SKM-1 treated with dmso at 0.1 percent for 144 hours (cell line): Measurements from ENCODE around the gene PSPH.
"Not testable (repeated sequence)": the region's sequence is repeated elsewhere in the genome, so short reads cannot be mapped to it uniquely, and the experiment has no call there.

ENCODE experiments used
- DNase-seq: peaks from one replicate; lab custom pipeline; 2025; ENCODE audit not compliant: unreplicated experiment; lab: John Stamatoyannopoulos, UW

Gene PSPH

DNA sequence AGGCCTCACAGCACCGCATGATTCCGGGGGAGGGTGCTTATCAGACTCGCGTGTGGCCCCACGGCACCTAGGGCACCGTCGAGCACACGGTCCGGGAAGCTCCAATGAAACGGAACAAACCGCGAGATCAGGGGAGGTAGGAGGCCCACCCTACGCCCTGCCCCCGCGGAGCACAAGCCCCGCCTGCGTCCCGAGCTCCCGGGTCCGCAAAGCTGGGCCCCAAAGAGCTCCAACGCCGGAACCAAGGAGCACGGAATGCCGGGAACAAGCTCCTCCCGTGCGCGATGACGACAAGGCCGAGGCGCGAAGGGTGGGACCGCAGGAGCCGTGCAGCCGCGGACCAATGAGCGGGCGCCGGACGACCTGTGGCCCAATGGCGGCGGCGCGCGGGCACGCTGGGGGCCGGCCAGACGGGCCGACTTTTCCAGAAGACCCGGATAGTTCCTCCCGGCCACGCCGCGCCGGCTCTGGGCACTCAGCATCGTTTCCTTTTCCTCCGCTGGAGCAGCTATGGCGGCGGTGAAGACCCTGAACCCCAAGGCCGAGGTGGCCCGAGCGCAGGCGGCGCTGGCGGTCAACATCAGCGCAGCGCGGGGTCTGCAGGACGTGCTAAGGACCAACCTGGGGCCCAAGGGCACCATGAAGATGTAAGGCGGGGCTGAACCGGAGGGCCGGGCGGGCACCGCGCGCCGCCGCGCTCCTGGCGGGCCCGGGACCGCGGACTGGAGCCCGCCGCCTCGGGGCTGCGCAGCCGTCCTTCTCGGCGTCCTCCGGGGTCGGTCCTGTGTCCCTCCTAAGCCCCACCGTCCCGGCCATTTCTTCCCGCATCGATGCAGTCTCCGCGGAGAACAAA is at the start of gene PSPH, which contains the start of gene CCT6A:
Gene PSPH (minus strand): TSS at position 106 of the 853 bp plus-strand sequence. CDS start 30,232 bp downstream, outside the sequence.
Gene CCT6A (plus strand): TSS at position 427 of the 853 bp plus-strand sequence. CDS start 84 bp downstream, at position 511.
- DNase-seq, result peak; percentile 93

DNA sequence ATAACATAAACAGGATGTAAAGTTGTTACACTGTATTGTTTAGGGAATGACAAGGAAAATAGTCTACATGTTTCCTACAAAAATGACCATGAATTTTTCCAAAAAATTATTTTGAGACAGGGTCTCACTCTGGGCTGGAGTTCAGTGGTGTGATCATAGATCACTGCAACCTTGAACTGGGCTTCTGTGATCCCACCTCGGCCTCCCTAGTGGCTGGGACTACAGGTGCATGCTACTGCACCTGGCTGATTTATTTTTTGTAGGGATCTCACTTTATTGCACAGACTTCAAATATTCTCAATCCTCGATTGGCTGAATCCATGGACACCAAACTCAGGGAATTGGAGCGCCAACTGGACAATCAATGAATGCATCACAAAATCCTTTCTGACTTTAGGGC is 48.4 kb upstream of the PSPH start:
- DNase-seq, result no peak

DNA sequence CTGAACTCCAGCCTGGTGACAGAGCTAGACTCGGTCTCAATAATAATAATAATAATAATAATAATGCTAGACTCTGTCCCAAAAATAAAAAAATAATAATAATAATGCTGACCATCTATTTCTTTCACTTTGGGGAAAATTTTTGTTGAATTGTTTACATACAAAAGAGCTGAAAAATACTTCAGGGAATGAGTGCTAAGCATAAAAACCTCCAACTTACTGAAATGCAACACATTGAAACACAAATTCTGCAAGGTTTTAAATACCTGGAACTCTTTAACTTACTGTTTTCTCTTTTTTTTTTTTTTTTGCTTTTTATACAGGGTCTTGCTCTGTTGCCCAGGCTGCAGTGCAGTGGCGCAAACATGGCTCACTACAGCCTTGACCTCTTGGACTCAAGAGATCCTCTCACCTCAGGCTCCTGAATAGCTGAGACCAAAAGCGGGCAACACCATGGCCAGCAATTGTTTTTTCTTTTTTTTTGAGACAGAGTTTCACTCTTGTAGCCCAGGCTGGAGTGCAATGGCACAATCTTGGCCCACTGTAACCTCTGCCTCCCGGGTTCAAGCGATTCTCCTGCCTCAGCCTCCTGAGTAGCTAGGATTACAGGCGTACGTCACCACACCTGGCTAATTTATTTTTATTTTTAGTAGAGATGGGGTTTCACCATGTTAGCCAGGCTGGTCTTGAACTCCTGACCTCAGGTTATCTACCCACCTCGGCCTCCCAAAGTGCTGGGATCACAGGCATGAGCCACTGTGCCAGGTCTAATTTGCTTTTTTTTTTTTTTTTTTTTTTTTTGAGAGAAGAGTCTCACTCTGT is 47.2 kb upstream of the PSPH start:
- not testable (repeated sequence) for DNase-seq

DNA sequence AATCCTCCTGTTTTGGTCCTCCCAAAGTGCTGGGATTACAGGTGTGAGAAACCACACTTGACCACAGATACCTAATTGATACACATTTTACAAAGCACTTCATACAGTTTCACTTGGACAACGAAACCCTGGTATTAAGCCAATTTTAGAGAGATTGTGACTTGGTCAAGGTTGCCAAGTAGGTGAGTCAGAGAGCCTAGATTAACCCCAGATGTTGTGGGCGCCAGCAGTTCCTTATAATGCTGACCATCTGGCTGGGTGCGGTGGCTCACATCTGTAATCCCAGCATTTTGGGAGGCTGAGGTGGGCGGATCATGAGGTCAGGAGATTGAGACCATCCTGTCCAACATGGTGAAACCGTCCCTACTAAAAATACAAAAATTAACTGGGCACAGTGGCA is 46.5 kb upstream of the PSPH start:
- no peak for DNase-seq

DNA sequence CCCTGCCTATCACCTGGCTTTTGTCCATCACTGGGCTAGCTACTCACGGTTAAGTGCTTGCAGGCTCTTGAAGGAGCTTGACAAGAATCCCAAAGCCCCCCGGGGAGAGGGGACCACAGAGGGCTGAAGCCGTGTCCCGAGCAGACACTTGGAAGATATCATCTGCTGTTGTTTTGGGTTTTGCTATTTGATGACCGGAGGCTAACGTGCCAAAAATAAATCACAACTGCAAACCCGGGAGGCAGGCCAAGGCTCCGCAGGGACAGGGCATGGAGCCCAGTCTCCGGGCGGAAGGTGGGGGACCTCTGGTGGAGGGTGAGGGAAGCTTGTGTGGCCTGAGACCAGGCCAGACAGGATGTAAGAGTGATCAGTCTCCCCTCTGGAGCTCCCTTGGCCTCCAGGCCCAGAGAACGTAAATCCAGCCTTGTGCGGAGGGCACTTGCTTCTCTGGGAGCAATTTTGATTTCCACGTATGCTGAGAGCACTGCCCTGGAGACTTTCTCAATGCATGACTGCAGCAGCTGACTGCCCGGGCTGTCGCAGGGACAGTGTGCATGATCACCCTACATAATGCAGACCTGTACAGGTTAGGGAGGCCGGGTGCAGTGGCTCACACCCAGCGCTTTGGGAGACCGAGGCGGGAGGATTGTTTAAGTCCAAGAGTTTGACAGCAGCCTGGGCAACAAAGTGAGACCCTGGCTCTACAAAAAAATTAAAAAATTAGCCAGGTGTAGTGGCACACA is 41.7 kb upstream of the PSPH start, which contains the start of gene PHKG1:
Gene PHKG1 (minus strand): TSS at position 164 of the 743 bp plus-strand sequence. CDS start 4,011 bp downstream, outside the sequence.
- DNase-seq, result no peak

DNA sequence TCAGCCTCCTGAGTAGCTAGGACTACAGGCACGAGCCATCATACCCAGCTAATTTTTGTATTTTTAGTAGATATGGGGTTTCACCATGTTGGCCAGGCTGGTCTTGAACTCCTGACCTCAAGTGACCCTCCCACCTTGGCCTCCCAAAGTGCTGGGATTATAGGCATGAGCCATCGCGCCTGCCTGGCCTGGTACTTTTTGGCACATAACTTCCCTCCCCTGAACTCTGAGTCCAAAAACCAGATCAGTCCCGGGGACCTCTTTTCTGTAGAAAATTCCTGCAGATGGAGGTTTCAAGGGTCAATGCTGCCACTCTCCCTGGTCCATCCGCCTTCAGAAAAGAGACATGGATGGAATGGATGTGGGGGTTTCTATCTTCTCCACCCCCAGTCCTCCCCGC is 41.1 kb upstream of the PSPH start:
- DNase-seq, result not testable (repeated sequence)

DNA sequence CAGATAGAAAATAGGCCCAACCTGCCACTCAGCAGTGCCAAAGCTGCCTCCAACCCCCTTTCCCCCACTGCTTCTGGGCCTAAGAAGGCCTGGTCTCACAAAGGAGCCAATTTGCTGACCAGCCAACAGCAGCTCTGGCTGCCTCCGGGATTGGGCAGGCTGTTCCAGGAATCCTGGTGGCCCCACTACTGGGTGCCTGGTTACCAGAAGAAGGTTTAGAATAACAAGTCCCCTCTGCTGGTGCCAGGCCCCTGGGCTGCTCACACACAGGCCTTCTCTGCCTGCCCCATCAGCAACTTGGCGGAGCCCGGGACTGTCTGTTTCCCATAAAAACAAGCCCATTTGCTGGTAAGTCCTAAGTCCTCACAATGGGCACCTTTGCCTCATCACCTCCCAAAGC is 40.3 kb upstream of the PSPH start:
- no peak for DNase-seq

DNA sequence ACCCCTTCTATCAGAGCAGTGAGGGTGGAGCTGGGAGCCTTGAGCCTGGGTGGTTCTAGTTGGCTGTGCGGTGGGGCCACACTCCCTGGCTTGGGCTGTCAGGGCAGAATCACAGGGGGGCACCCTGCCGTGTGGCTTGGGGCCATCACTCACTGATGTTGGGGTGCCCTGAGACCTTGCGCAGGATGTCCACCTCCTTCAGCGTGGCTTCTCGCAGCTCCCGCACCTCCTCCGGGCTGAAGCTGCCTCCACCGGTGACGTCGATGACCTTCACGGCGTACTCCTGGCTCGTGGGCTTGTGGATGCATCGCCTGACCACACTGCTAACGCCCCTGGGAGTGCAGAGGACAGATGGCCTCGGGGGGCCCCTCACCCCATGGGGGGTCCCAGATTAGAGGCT is 36.2 kb upstream of the PSPH start:
- DNase-seq, result no peak

DNA sequence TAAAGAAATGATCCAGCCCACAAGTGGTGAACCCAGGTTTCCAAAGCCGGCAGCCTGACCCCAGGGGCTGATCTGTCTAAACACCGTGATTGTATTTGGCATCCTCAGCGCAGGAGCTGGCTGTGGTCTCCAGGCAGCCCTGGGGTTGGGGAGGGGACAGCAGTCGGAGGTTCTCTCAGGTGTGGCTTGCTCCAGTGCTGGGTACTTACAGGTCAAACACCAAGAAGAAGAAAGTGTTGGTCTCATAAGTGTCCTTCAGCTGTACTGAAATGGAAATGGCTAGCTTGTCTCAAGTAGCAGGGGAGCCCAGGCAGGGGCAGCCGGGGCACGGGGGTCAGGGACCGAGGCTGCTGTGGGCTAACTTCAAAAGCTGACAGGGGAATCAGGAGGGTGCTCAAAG is 35.5 kb upstream of the PSPH start:
- DNase-seq, result no peak

DNA sequence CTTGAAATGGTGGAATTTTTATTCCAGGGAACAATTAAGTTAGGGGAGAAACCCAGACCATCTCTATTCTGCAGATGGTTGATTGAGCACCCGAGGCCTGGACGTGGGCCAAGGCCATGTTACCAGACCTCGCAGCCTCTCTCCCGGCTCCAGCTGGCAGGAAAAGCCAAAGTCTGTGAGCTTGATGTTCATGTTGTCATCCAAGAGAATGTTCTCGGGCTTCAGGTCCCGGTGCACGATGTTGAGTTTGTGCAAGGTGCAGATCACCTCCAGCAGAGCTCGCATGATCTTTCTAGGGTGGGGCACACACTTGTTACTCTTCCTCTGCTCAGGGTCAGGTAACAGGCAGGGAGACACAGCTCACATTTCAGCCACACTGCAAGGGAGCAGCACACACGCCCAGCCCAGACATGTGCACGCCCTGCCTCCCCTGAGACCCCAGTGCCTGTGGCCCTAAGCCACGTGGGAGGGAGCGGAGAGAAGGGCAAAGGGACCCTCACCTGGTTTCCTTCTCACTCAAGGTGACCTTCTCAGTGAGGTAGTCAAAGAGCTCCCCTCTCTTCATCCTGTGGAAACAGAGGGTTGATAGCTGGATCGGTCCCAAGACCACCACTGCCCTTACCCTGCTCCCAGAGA is 32.0 kb upstream of the PSPH start:
- DNase-seq, result no peak

DNA sequence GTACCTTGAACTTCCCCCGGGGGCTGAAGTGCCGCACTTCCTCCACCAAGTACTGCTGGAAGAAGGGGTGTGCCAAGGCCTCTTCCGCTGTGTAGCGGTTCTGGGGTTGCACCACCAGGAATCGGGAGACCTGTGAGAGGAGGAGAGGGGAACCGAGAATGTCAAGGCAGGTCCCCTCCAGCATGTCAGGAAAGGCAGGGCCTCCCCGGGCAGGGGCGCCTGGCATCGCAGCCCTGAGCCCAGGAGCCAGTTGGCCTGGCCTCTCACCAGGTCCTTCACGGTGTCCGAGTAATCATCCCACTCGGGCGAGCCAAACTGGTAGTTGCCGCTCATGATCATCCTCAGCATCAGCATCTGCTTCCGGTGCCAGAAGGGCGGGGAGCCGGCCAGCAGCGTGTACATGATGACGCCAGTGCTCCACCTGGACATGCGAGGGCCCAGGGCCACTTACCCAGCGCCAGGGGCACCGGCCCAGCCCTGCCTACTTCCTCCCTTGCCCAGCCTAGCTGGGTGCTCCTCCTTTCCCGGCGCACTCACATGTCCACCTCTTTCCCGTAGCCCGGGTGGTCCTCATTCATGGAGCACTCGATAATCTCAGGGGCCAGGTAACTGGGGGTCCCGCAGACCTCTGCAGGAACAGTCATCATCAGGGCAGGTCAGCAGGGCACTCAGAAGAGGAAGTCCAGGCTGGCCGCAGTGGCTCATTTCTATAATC is 30.5 kb upstream of the PSPH start:
- no peak for DNase-seq

DNA sequence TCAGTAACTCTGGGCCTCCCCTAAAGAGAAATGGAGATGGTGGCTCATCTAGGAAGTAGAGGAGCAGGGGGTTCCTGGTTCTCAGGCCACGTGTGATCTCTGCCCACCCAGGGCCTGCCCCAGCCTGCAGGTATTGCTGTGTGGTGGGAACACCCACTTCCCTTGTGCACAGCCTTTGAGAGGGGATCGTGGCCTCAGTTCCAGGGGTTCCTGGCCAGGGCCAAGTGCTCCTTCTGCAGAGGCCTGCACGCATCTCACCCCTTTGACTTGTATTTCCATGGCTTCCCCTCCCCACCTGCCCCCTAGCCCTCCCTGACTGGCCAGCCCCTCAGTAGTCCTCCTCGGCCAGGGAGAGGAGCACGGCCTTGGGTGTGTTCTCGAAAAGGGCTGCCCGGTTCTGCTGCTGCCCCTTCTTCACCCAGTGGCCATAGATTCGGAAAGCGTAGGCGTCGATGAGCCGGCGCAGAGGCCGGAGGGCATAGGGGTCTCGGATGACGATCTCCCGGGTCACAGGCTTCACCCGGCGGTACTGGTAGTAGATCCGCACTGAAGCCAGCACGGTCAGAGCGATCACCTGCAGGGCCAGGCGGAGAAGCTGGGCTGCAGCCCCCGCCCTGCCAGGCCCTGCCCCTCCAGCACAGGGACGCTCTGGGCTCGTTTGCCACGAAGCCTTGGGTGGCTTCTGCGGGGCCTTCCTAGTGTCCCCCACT is 29.6 kb upstream of the PSPH start:
- not testable (repeated sequence) for DNase-seq

DNA sequence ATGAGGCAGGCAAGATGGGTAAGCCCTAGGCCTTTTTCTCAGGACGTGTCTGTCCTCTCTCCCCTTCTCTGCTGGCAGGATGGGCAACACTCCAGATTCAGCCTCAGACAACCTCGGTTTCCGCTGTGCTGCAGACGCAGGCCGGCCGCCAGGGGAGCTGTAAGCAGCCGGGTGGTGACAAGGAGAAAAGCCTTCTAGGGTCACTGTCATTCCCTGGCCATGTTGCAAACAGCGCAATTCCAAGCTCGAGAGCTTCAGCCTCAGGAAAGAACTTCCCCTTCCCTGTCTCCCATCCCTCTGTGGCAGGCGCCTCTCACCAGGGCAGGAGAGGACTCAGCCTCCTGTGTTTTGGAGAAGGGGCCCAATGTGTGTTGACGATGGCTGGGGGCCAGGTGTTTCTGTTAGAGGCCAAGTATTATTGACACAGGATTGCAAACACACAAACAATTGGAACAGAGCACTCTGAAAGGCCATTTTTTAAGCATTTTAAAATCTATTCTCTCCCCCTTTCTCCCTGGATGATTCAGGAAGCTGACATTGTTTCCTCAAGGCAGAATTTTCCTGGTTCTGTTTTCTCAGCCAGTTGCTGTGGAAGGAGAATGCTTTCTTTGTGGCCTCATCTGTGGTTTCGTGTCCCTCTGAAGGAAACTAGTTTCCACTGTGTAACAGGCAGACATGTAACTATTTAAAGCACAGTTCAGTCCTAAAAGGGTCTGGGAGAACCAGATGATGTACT is 28.4 kb upstream of the PSPH start:
- DNase-seq, result no peak

DNA sequence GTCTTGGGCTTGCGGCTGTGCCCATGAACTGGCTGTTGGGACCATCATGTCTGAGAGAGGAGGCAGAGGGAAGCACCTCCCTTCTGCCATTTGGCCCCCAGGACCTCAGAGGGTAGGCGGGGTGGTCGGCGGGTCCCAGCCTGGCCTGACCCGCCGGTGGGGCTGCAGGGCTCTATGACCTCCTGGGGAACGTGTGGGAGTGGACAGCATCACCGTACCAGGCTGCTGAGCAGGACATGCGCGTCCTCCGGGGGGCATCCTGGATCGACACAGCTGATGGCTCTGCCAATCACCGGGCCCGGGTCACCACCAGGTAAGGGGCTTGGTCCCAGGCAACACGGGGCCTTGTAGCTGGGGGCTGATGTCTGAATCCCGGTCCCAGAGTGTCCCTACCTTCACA is 27.0 kb upstream of the PSPH start:
- DNase-seq, result no peak

DNA sequence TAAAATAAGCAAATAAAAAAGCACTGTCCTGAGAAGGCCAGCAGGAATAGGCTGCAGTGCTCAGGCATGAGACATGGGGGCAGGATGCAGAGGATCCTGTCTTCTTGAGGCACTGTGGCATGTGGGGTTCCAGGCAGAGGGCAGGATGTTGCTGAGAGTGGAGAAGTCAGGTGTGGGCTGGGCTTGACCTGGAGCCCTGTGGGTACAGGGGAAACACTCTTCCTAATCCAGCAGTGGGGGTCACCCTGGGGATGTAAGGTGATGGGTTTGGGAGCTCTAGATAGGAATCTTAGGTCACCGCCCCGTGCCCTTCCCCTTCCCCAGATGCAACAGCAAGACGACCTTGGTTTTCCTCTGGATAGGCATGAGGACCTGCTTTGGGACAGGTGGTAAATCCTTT is 26.4 kb upstream of the PSPH start:
- no peak for DNase-seq

DNA sequence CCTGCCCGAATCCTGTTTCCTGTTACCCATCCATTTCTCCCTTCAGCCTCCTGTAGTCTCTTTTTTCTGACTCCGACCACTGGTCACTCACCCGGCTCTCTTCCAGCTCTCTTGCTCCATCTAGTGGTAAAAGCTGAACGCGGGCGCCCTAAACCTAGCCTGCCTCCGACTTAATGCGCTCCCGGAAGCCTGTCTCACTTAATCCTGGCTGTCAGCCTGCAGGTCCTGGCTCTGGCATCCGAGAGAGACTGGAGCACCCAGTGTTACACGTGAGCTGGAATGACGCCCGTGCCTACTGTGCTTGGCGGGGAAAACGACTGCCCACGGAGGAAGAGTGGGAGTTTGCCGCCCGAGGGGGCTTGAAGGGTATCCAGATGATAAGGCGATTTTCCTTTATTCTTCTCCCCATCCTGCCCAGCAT is 23.1 kb upstream of the PSPH start:
- DNase-seq, result peak; percentile 68

DNA sequence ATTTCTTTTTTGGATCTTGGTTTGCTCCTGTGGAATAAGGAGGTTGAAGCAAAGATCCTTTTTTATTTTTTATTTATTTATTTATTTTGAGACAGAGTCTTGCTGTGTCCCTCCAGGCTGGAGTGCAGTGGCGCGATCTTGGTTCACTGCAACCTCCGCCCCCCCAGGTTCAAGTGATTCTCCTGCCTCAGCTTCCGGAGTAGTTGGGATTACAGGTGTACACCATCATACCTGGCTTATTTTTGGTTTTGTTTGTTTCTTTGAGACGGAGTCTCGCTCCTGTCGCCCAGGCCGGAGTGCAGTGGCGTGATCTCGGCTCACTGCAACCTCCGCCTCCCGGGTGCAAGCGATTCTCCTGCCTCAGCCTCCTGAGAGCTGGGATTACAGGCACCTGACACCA is 15.1 kb upstream of the PSPH start:
- not testable (repeated sequence) for DNase-seq

DNA sequence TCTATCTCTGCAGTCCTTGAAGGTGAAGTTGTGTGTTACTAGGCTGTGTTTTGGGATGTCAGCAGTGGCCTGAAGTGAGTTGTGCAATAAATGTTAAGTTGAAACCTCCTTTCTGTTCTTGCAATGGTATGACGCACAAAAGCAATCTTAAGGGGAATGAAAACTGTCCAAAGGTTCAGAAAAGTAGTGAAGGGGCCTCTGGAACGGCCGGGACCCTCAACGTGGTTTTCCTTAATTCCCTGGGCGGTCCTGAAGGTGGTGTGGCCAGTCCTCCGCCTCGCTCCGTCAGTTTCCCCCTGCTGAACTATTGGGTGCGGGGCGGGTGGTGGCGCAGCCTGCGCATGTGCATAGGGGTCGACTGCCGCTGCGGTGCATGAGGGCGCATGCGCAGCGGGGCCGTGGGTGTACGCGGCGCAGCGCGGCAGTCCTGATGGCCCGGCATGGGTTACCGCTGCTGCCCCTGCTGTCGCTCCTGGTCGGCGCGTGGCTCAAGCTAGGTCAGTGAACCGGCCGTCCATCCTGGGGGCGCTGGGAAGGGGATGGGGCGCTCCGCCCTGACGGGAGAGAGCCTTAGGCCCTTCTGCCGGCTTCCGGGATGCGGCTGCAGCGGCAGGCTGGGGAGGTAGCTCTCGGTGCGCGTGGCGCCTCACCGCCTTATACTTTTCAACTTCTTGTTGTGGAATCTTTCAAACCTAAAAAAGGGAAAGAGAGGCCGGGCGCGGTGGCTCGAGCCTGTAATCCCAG is 12.8 kb upstream of the PSPH start, which contains the start of gene SUMF2:
Gene SUMF2 (plus strand): TSS at position 405 of the 744 bp plus-strand sequence. CDS start 26 bp downstream, at position 431.
- DNase-seq, result peak; percentile 84
